Psoas muscle (tissue), 8 donors: ENCODE results near the gene TMEM204. TPM values are rescaled to one million over a fixed set of nuclear protein-coding genes. Genes with fewer than 3 reads are reported as not detected.

Experiments used
- ATAC-seq, 4 donors: fragments of 200-7000 bp; cut with Tn5 transposase; one replicate each; pipeline ENCODE4 v1.9.1; 2020; ENCODE audit warnings: moderate library complexity in 3 of 4, mild to moderate bottlenecking in 2 of 4
- DNase-seq, 2 donors: peaks; one replicate each; pipeline ENCODE4 v3.0.0-alpha.2; 2020
- H3K27ac ChIP-seq: fragments of 200-600 bp; one replicate; pipeline ENCODE4 v1.8.0; 2022
- H3K27me3 ChIP-seq, 3 donors: fragments of 200-600 bp in 1 of 3; one replicate each; pipeline versions ENCODE4 v1.6.1 to v1.8.0; 2013 to 2022; ENCODE audit warnings: low read length in 2 of 3, mild to moderate bottlenecking in 2 of 3, moderate library complexity in 1 of 3; ENCODE audit not compliant: insufficient read depth in 3 of 3
- H3K36me3 ChIP-seq, 2 donors: fragments of 200-600 bp in 1 of 2; one replicate each; pipeline versions ENCODE4 v1.6.1 to v1.8.0; 2013 to 2022; ENCODE audit warnings: low read depth in 1 of 2, mild to moderate bottlenecking in 1 of 2, moderate library complexity in 1 of 2; ENCODE audit not compliant: insufficient read depth in 1 of 2
- H3K4me1 ChIP-seq: fragments of 200-600 bp; one replicate; pipeline ENCODE4 v1.8.0; 2022
- H3K4me3 ChIP-seq: fragments of 200-600 bp; one replicate; pipeline ENCODE4 v1.8.0; 2022; ENCODE audit warnings: mild to moderate bottlenecking
- H3K9me3 ChIP-seq: fragments of 200-600 bp; one replicate; pipeline ENCODE4 v1.8.0; 2022
- WGBS, 3 donors: extraction: QIAGEN DNeasy Blood & Tissue Kit; methylation state at CpG; one replicate each; pipeline versions ENCODE4 v1.1.6 to v1.1.7; 2013; 5-methylcytosine and 5-hydroxymethylcytosine counted together
- intact Hi-C, 2 donors: fragments of 100-400 bp; cut with DNase I; formaldehyde crosslinking; loops; one replicate each; pipeline versions ENCODE4 v1.11.0 to v1.14.2; 2022
- polyA plus RNA-seq, 3 donors: library from polyadenylated mRNA; stranded (reverse); fragments of 200-250 nt; gene quantifications; one replicate each; pipeline ENCODE4 v1.2.3, GENCODE V29; 2013
- total RNA-seq, 4 donors: library from RNA; stranded (reverse); fragmentation: NEBNext Ultra II Directional in 2 of 4; extraction: Animal tissue kit (Norgen Biotek cat#: 25700) in 2 of 4; gene quantifications; one replicate each; pipeline versions ENCODE4 v1.2.1 to v1.2.4, GENCODE V29; 2021 to 2023
- TF ChIP-seq, protein P1 (sequence below): fragments of 200-600 bp; IDR thresholded peaks from one replicate; pipeline ENCODE4 v1.8.0; 2022; ENCODE audit warnings: antibody characterized with exemption
- donor health status: healthy with polysubstance abuse.
- donor health status: DM: no; HTN: no; CAD: no; lungs with moderate emphysema.
- donor health status: Bipolar disorder and iron deficiency.
- donor health status: healthy.
- donor health status: DM: yes; HTN: yes; CAD: no.
- donor health status: DM: no; HTN: no; CAD: no.
- donor health status: DM: no; HTN: no; CAD: no.
- donor health status: DM: yes; HTN: yes; CAD: no.

The TMEM204 gene
- total and polyA plus RNA-seq, 7 donors = 7.5 to 22.3 (median 11.8) TPM

DNA sequence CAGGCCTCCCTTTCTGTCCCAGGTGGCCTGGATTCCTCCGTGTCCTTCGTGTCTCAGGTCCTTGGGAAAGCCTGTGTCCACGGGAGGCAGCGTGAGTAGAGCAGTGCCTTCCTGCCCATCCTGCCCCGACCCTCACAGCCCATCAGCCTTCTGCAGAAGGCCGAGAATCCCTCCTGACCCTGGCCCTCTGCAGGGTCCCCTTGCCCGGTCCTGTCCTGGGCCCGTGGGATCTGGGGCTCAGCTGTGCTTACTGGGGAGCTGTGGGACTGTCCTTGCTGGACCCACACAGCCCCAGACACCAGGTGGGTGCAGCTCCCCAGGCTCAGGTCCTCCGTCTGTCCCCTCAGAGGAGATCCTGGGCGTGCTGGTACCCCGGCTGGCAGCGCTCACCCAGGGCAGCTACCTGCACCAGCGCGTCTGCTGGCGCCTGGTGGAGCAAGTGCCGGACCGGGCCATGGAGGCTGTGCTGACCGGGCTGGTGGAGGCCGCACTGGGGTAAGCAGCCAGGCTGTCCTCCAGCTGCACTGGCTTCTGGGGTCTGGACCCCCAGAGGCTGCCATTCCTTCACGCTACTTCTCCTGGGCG is 36.4 kb upstream of the TMEM204 start:
- no peak for ATAC-seq
- Histone ChIP-seq H3K4me1 (peaks cover 16% of the 10 kb centered on the region), H3K27me3 (no peaks in the 10 kb centered on the region), H3K27ac (no peak overlapping the region), H3K4me3 (no peak overlapping the region), H3K9me3 (no peaks in the 10 kb centered on the region), H3K36me3 (peaks cover 3 to 77% of the 10 kb centered on the region in 2 donors)
- TF ChIP-seq, protein P1, sequence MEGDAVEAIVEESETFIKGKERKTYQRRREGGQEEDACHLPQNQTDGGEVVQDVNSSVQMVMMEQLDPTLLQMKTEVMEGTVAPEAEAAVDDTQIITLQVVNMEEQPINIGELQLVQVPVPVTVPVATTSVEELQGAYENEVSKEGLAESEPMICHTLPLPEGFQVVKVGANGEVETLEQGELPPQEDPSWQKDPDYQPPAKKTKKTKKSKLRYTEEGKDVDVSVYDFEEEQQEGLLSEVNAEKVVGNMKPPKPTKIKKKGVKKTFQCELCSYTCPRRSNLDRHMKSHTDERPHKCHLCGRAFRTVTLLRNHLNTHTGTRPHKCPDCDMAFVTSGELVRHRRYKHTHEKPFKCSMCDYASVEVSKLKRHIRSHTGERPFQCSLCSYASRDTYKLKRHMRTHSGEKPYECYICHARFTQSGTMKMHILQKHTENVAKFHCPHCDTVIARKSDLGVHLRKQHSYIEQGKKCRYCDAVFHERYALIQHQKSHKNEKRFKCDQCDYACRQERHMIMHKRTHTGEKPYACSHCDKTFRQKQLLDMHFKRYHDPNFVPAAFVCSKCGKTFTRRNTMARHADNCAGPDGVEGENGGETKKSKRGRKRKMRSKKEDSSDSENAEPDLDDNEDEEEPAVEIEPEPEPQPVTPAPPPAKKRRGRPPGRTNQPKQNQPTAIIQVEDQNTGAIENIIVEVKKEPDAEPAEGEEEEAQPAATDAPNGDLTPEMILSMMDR = no peak
- 92 to 94% (median 93%) methylated on average over 21 of the region's 21 CpGs for WGBS, 3 donors
- DNase-seq = no peak
- intact Hi-C loops = loop anchor here in 1 of 2 donors (5.0 kb wide), 1 partner anchor 65 kb away; no protein-coding TSS in a partner anchor

DNA sequence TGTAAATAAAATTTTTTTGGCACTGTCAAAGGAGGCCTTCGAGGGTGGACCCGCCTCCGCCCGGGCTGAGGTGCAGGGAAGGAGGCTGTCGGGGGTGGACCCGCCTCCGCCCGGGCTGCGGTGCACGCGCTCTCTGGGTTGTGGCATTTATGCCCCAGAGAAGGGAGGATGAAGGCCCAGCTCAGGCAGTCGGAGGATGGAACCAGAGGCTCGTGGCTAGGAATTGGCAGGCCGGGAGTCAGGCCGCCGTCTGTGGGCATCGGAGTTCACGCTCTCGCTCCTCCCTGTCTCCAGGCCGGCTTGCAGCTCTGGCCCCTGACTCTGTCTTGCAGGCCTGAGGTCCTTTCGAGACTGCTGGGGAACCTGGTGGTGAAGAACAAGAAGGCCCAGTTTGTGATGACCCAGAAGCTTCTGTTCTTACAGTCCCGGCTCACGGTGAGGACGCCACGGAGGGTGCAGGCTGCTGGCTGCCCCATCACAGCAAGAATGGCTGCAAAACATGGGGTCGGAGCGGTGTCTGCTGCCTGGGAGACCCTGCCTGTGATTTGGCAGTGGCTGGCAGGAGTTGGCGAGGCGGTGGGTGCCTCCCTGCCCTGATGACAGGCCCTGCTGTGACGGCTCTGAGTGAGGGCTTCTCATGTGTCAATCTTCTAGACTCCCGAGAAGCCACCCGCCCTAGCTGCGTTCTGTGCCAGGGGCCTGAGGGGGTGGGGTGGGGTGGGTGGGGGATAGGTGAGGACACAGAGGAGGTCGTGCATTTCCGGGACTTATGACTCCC is 34.4 kb upstream of the TMEM204 start:
- Histone ChIP-seq H3K27me3 (no peaks in the 10 kb centered on the region), H3K27ac (no peak overlapping the region), H3K4me3 (no peak overlapping the region), H3K36me3 (peaks cover 7 to 97% of the 10 kb centered on the region in 2 donors), H3K9me3 (no peaks in the 10 kb centered on the region), H3K4me1 (peaks cover 10% of the 10 kb centered on the region)
- WGBS, 3 donors = 90 to 94% (median 91%) methylated on average over 34 to 35 of the region's 35 CpGs
- ATAC-seq (no peak), DNase-seq (peak in 1 of 2 donors; percentile 46)
- TF ChIP-seq, protein P1 = no peak
- intact Hi-C loops = loop anchor here in 1 of 2 donors (5.0 kb wide), 1 partner anchor 63 kb away; no protein-coding TSS in a partner anchor

- intact Hi-C loops = loop anchor here in 1 of 2 donors (5.0 kb wide), 1 partner anchor 62 kb away; no protein-coding TSS in a partner anchor
- ATAC-seq (no peak), DNase-seq (peak in 1 of 2 donors; percentile 47)
- Histone ChIP-seq H3K27ac (no peak overlapping the region), H3K27me3 (no peaks in the 10 kb centered on the region), H3K4me3 (no peak overlapping the region), H3K4me1 (peaks cover 4% of the 10 kb centered on the region), H3K9me3 (no peaks in the 10 kb centered on the region), H3K36me3 (peaks cover 7 to 94% of the 10 kb centered on the region in 2 donors)
- 90 to 98% (median 92%) methylated on average over 34 to 36 of the region's 36 CpGs for WGBS, 3 donors
- TF ChIP-seq, protein P1 = no peak
Observed at GRCh38 chr16:1499756-1500464, 33.6 kb upstream of the TMEM204 start.

GRCh38 chr16:1500465-1501150 is 32.9 kb upstream of the TMEM204 start:
- no peaks in the 10 kb centered on the region for H3K4me1 ChIP-seq
- peaks cover 7 to 93% of the 10 kb centered on the region in 2 donors for H3K36me3 ChIP-seq
- no peak overlapping the region for H3K27ac ChIP-seq
- TF ChIP-seq, protein P1 = no peak
- no peak overlapping the region for H3K4me3 ChIP-seq
- no peaks in the 10 kb centered on the region for H3K9me3 ChIP-seq
- DNase-seq (peak in 1 of 2 donors; percentile 28), ATAC-seq (no peak)
- intact Hi-C loops = no loop called here
- 93 to 94% (median 94%) methylated on average over 42 to 44 of the region's 44 CpGs for WGBS, 3 donors
- H3K27me3 ChIP-seq = no peaks in the 10 kb centered on the region
